Panc1 (cell line): Measurements from ENCODE around the gene GAGE12J.
"Not testable (repeated sequence)": the region's sequence is repeated elsewhere in the genome, so short reads cannot be mapped to it uniquely, and the experiment has no call there.

Experiments
- CTCF ChIP-seq: fragments of 450-650 bp; IDR thresholded peaks from 2 replicates; pipeline ENCODE4 v1.5.1; 2017; ENCODE audit warnings: mild to moderate bottlenecking
- POLR2AphosphoS5 ChIP-seq: IDR thresholded peaks from 2 replicates; pipeline ENCODE4 v1.6.1; 2012; ENCODE audit warnings: mild to moderate bottlenecking, low read depth, low read length, moderate library complexity
- REST ChIP-seq, 2 experiments: IDR thresholded peaks; 2 replicates each; pipeline ENCODE4 v1.6.1; 2011 to 2012; ENCODE audit warnings: low read depth in 2 of 2, control low read depth in 1 of 2, low read length in 1 of 2, mild to moderate bottlenecking in 1 of 2, moderate library complexity in 1 of 2; ENCODE audit not compliant: insufficient read depth in 1 of 2

DNA sequence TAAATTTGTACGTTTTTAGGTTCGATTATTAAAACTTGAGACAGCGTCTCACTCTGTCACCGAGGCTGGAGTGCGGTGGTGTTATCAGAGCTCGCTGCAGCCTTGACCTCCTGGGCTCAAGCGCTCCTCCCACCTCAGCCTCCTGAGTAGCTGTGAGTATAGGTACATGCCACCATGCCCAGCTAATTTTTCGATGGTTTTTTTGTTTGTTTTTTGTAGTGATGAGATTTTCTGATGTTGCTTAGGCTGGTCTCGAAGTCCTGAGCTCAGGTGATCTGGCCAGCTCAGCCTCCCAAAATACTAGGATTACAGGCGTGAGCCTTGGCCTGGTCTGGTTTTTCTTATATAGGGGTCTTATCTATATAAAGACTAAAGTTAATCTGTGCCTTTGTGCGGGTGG is 8.6 kb downstream of the GAGE12J start:
- TF ChIP-seq CTCF; POLR2AphosphoS5; REST (IDR thresholded peaks at IDR 0.05; ENCODE audit: insufficient read depth in 1 of 2, low read depth in 2 of 2, low read length in 1 of 2): not testable (repeated sequence)
